ENCODE results near the gene HAGHL.
A peak's percentile ranks its signal among the peaks of the same experiment; 100 is the strongest.
"Not testable (repeated sequence)": the region's sequence is repeated elsewhere in the genome, so short reads cannot be mapped to it uniquely, and the experiment has no call there.

HAGHL gene

DNA sequence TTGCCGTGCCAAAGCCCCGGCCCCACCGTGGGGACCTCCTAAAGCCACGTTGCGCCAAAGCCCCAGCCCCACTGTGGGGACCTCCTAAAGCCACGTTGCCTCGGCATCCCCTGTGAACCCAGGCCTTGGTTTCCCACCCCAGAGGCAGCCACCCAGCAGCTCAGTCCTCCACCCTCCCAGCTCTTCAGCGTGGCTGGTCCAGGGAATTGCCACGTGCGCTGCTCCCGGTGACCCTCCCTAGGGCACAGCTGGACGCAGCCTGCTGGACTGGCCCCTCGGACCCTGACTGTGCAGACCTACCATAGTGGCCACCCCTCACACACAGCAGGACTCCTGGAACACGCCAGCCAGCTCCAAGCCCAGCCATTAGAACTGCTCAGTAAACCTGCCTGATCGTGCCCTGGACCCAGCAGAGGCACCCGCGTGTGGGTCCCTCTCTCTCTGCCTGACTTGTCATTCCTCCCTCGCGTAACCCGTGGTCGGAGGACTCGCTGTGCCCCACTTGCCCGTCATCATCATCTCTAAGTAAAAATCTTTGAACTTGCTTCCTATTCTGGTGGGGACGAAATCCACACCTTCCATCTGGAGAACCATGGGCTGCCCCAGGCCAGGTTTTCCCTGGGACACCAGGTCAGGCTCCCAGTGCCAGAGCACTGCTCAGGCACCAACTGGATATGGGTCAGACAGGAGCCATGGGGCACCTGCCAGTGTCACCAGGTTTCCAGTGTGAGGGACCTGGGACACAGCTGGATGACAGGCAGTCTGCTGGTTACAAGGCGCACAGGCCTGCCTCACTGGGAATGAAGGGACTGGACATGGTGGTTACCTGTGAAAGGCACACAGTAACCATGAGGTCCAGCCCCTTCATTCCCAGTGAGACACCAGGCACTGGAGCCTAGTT lies 8.3 kb downstream of the HAGHL start:
- DNase-seq (ENCODE audit: low read depth): no peak

DNA sequence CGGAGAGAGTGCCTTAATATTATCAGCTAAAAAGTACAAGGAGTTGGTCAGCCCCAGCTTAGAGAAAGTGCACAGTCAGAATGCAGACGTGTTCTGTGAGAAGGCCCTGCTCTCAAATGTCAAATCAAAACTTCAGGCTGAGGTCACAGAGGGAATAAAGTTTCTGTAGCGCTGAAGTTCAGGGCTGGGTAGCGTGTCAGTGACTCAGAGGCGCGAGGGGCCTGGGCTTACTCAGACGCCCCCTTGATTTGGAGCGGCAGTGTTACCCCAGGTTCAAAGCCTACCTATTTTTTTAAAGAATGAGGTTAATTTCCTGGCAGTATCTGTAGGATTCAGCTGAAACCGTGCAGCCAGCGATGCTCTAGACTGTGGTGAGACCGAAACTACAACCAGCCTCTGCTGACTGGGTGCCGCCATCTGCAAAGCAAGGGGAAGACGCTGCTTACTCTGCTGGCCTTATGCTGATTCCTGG lies 9.1 kb downstream of the HAGHL start:
- DNase-seq (ENCODE audit: low read depth): no peak

DNA sequence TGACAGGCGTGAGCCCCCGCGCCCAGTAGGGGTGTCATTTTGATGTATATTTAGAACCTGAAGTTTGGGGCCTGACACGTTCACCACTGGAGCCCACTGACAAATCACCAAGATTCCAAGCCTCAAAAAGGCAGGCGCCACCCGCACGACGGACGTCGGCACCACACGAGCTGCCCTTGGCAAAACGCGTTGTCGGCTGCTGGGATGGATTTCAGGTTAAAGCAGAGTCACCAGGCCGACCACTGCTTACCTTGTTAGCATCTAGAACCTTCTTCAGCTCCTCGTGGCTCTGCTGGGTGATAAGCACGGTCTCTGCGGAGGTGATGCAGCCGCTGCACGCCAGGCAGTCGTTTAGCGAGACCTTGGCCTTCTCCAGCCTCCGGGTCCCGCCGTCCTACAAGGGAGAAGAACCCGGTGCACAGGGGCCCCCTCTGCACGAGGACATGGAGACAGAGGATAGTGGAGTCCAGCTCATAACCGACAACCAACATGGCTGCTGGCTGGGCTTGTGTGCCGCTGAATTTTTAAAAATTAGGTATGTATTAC lies 10.1 kb downstream of the HAGHL start:
- no peak for DNase-seq (ENCODE audit: low read depth)

DNA sequence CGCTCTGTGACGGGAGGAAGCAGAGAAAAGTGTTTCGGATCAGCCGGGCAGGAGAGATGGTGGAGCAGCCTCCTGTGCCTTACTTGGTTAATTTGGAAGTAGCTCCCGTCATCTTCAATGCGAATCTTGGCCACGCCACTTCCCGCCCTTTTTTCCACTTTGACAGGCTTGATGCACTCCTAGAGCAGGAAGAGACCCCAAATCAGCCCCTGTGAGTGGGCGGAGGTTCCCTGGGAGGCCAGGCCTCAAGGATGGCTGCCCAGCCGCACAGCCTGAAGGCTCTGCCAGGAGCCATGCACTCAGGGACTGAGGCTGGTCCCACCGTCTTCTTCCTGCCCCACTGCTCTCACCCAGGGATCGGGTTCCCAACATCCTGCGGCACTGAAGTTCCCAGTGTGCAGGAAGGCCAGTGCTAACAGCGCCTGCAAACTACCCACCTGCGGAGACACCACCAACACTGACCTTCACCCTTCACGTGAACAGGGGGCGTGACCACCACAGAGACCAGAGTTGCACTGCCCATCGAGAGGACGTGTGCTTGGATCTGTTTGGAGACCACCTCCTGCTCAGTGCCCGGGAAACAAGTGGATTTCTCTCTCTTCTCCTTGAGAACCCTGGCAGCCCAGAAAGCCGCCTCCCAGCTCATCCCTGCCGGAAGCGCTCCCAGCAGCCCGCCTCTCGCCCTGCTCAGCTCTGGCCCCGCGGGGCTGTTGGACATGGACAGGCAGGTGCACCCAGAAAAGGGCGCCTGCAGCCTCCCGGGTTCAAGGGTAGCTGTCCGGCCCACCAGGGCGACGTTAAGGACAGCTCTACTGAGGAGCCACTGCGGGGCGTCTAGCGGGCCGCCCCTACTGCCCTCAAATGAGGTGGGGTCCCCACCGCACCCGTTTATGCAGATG lies 12.9 kb downstream of the HAGHL start:
- DNase-seq (ENCODE audit: low read depth): no peak

DNA sequence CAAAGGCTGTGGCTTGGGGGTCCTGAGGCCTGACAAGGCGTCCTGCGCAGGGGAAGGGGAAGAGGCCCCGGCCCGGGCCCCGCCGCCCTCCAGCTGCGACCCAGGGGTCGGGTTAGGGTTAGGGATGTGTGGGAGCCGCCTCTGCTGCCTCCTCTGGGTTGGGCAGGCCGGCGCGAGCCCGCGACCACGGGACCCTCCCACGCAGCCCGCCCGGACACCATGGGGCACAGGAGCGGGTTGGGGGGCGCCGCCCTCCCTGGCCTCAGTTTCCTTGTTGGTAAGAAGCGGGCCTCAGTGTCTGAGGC lies 13.5 kb downstream of the HAGHL start:
- DNase-seq (ENCODE audit: low read depth): no peak

DNA sequence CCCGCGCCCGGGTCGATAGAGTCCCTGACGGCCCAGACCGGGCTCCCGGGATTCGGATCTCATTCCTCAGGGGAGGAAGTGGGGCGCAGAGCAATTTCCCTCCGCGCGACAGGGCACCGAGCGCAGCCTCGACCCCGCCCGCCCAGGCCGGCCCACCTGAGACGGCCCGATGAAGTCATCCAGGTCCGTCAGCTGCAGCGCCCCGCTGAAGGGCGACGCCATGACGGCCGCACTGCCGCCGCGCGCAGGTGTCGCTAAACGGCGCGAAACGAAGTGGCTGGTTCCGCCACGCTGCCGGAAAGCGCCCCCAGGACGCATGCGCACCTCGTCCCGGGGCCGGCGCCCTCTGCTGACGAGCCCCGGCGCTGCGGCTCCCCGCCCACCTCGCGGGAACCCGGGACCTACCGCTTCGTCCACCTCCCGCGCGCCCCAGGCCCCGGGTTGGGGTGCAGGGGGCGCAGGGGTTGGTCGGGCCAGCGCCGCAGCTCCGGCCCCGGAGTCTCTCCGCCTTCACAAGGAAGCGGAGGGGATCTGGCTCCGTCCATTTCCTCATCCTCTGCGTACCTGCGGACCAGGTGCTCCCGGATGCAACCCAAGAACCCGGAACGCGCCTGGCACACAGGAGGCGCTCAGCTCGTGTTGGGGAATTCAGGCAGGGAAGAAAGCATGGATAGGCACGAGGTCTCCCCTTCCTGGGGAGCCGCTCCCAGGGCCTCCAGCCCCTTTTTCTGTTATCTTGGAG lies 14.0 kb downstream of the HAGHL start, which contains the start of gene CIAO3:
CIAO3 (minus strand) TSS at position 234 of the 742 bp plus-strand sequence; CDS start at position 222, 12 bp downstream.
- peak; percentile 86 for DNase-seq (ENCODE audit: low read depth)

DNA sequence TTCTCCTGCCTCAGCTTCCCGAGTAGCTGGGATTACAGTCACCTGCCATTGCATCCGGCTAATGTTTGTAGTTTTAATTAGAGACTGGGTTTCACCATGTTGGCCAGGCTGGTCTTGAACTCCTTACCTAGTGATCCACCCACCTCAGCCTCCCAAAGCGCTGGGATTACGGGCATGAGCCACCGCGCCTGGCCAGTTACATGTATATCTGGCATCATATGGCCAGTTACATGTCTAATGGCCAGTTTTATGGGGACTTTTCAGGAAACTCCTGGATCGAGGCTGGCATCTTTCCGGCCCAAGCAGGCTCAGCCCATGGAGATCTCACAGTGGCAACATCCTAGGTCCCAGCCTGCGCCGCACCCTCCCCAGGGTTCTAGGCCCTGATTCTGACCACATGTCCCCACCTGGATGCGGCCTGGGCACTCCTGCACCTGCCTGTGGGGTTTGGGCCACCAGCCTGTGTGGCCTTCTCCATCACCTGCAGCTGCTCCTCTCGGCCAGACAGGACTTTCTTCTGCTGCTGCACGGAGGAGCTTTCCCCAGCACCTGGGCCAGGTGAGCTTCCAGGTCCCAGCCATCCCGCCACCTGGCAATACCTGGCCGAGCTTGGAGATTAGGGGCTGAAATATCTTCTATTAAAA lies 15.2 kb downstream of the HAGHL start:
- no peak for DNase-seq (ENCODE audit: low read depth)

DNA sequence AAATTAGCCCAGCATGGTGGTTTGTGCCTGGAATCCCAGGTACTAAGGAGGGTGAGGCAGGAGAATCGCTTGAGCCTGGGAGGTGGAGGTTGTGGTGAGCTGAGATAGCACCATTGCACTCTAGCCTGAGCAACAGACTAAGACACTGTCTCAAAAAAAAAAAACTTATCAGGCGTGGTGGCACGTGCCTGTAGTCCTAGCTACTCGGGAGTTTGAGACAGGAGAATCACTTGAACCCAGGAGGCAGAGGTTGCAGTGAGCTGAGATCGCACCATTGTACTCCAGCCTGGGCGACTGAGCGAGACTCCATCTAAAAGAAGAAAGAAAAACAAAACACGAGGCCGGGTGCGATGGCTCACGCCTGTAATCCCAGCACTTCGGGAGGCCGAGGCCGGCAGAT lies 16.0 kb downstream of the HAGHL start:
- DNase-seq (ENCODE audit: low read depth): not testable (repeated sequence)

DNA sequence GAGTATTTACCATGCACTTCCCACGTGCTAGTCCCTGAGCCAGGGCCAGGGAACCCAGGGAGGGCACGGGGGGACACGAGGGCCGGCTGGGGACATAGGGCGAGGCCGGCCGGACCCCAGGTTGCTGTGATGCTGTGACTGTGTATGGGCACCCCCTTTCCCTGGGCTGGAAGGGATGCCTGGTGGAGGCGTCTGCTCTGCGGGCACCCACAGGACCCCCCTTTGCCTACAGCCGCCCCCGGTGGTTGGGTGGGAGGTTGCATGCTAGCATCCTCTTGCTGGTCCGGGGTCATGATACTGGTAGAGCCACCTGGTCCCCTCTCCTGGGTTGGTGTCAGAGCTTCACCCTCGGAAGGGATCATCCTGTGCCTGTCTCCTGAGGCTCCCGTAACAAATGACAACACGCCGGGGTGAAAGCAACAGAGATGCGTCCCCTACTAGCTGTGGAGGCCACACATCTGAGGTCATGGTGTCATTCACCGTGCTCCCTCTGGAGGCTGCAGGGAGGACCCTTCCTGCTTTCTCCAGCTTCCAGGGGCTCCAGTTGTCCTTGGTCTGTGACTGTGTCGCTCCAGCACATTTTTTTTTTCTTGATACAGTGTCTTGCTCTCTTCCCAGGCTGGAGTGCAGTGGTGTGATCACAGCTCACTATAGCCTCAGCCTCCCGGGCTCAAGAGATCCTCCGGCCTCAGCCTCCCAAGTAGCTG lies 17.0 kb downstream of the HAGHL start:
- no peak for DNase-seq (ENCODE audit: low read depth)

DNA sequence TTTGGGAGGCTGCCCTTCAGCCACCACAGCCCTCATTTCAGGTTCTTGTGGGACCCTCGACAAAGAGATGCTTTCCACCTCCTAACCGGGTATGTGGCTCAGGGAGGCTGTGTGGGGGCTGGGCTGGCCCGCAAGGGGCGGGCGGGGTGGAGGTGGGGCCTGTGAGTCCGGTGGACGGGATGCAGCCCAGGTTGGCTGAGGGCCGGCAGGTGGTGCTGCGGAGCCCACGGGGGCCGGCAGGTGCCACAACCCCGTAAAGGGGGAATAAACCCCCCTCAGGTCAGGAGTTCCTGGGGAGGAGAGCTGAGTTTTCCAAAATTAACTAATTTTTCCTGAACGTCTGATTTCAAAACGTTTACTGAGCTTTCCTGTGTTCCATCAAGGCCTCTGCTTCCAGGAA lies 18.8 kb downstream of the HAGHL start:
- DNase-seq (ENCODE audit: low read depth): no peak

DNA sequence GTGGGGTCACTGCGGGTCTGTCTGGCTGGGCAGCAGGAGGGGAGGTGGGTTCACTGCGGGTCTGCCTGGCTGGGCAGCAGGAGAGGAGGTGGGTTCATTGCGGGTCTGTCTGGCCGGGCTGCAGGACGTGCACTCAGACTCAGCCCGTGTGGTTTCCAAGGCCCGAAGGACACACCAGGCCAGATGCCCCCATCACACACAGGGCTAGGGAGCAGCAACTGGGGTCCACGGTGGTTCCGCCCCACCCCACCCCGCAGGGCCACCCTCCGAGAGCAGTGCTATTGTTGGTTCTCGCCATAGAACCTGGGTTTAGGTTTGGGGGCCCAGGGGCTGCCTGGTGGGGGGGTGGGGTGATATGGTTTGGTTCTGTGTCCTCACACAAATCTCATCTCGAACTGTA lies 19.7 kb downstream of the HAGHL start:
- DNase-seq (ENCODE audit: low read depth): no peak

DNA sequence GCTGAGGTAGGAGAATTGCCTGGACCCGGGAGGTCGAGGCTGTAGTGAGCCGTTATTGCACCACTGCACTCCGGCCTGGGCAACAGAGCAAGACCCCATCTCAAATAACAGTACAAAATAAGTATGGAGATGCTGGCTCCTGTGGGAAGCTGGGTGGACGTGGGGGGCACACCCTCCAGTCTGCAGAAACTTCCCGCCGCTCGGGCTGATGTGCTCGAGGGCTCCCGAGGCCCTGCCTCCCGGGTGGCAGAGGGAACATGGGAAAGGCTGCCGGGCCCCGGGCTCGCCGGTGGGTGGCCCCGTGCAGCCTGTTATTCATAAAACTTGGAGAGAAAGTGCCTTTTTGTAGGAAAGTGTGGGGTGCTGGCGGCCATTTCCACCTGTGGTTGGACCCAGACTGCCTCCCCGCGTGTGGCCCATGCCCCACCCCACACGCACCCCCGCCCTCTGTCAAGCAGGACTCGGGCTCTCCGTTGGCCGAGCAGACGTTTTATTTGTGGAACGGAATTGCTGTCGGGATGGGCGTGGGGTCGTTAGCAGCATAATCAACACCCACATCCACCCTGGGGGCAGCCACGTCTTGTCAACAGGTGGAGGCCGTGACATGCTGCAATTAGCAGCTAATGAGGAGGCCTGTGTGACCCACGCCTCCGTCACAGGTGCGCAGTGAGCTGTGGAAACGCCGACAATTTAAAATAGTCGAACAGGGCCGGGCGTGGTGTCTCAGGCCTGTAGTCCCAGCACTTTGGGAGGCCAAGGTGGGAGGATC lies 21.3 kb downstream of the HAGHL start:
- DNase-seq (ENCODE audit: low read depth): no peak

DNA sequence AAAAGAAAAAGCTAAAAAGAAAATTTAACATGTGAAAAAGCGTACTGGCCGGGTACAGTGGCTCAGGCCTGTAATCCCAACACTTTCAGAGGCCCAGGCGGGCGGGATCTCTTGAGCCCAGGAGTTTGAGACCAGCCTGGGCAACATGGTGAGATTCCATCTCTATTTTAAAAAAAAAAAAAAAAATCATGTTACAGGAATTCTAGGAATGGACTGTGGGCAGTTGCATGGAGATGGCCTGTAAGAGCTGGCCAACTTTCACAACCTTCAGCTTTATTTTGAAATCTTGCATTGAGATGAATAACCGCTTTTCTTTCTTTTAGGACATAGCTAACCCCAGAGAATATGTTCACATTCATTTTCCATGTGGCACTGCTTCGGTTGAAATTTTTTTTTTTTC lies 22.1 kb downstream of the HAGHL start:
- DNase-seq (ENCODE audit: low read depth): peak; percentile 98

DNA sequence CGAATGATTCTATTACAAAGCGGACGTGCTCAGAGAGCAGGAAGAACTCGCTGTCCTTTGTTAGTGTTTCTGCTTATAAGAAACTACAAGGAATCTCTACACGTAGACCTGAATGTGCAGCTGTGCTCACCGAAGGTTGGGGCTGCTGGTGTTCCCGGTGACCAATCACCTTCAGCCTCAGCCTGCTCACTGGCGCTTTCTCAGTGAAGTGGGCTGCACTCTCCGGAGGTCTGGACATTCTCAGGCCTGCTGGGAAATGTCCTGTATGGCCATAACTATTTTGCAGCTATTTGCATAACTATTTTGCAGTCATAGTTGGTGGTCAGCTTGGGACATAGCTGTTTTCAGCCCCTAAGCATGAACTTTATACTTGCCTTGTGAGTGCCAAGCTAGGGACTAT lies 23.6 kb downstream of the HAGHL start:
- DNase-seq (ENCODE audit: low read depth): peak; percentile 68

DNA sequence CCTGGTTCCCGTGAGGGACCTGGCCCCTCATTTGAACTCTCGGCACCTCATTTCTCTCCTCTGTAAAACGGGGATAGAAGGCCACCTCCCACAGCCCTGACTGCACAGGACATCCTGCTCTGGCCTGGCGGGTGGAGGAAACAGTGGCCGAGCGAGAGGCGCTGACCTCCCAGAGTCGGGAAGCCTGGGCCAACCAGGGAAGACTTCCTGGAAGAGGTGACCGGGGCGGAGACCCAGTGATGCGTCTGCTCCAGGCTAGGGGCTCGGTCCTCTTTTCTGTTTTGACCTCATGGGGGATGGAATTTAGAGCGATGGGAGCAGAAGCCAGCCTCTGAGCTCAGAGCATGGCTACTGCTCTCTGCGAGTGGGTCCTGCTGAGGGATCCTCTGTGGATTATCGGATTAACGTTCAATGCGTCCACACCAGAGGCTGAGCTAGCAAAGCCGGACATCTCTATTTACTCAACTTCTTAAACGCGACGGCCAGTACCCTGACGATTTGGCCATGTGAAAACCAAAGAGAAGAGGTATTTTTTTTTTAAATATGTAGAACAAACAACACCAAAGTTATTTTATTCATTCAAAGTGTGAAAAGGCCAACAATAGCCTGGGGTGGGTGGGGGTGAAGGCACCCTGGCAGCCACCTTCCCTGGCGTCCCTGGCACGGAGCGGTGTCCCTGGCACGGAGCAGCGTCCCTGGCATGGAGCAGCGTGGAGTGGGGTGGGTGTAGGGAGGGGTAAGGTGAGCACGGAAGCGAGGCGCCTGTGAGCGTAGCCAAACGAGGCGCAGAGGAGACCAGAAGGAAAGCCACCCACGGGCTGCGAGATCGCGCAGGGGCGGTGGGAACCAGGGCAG lies 24.5 kb downstream of the HAGHL start:
- no peak for DNase-seq (ENCODE audit: low read depth)

DNA sequence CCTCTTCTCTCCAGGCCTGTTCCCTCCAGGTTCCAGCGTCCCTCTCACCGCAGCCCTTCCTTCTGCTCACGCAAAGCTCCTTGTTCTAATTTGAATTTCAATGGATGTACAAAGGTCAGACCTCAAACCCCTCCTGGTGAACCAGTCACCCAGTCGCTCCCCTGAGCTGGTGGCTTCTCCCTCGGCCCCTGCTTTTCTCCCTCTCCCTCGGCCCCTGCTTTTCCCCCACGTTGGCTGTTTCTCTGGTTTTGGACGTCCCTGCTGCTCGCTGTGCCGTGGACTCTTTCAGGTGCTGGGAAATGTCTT lies 25.1 kb downstream of the HAGHL start:
- no peak for DNase-seq (ENCODE audit: low read depth)

DNA sequence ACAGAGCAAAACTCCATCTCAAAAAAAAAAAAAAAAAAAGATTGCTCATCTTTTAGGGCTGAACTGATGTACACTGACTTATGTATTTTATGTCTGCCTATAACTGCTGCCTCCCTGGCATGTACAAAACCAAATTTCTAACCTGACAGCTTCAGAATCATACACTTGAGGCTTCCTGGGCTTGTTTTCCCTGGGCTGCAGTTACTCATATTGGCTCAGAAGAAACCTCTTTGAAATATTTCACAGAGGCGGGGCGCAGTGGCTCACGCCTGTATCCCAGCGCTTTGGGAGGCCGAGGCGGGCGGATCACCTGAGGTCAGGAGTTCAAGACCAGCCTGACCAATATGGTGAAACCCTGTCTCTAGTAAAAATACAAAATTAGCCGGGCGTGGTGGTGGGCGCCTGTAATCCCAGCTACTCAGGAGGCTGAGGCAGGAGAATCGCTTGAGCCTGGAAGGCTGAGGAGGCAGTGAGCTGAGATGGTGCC lies 27.3 kb downstream of the HAGHL start:
- DNase-seq (ENCODE audit: low read depth): not testable (repeated sequence)

DNA sequence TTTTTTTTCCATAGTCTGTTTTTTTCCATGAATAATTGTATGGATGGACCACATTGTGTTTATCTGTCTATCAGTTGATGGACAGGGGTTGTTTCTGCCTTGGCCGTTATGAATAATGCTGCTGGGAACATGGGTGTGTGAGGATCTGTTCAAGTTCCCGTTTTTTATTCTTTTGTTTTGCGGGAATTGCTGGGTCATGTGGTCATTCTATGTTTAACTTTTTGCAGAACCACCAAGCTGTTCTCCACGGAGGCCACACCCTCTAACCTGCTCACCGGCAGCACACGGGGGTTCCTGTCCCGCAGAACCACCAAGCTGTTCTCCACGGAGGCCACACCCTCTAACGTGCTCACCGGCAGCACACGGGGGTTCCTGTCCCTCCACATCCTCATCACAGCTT lies 27.8 kb downstream of the HAGHL start:
- no peak for DNase-seq (ENCODE audit: low read depth)

DNA sequence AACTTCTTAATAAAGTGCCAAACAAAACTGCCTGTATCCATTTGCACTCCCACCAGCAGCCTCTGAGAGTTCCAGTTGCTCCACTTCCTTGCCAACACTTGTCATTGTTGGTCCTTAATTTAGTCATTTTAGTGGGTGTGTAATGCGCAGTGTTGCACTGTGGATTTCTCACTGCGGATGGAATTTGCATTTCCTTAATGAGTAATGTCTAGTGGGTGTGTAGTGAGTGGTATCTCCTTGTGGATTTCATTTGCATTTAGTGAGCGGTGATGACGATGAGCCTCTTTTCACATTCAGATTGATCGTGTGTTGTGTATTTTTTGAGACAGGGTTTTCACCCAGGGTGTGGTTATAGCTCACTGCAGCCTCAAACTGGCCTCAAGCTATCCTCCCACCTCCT lies 29.5 kb downstream of the HAGHL start:
- no peak for DNase-seq (ENCODE audit: low read depth)
